Fibroblast of skin of back (primary cell): ENCODE results near the gene MED10. TPM values are rescaled to one million over a fixed set of nuclear protein-coding genes. Genes with fewer than 3 reads are reported as not detected.

Experiments
- DNase-seq: peaks from one replicate; pipeline ENCODE4 v3.0.0-alpha.2; 2013
- polyA plus RNA-seq, 2 experiments: library from polyadenylated mRNA; unstranded; fragments of 120-200 nt; gene quantifications; one replicate each; pipeline ENCODE4 v1.2.1, GENCODE V29; 2013; ENCODE audit not compliant: insufficient read length in 2 of 2

Gene MED10, protein sequence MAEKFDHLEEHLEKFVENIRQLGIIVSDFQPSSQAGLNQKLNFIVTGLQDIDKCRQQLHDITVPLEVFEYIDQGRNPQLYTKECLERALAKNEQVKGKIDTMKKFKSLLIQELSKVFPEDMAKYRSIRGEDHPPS
- polyA plus RNA-seq (2013, experiment 1 of 2; ENCODE audit: insufficient read length): 48.5 TPM
- 23.0 TPM for polyA plus RNA-seq (2013, experiment 2 of 2; ENCODE audit: insufficient read length)

DNA sequence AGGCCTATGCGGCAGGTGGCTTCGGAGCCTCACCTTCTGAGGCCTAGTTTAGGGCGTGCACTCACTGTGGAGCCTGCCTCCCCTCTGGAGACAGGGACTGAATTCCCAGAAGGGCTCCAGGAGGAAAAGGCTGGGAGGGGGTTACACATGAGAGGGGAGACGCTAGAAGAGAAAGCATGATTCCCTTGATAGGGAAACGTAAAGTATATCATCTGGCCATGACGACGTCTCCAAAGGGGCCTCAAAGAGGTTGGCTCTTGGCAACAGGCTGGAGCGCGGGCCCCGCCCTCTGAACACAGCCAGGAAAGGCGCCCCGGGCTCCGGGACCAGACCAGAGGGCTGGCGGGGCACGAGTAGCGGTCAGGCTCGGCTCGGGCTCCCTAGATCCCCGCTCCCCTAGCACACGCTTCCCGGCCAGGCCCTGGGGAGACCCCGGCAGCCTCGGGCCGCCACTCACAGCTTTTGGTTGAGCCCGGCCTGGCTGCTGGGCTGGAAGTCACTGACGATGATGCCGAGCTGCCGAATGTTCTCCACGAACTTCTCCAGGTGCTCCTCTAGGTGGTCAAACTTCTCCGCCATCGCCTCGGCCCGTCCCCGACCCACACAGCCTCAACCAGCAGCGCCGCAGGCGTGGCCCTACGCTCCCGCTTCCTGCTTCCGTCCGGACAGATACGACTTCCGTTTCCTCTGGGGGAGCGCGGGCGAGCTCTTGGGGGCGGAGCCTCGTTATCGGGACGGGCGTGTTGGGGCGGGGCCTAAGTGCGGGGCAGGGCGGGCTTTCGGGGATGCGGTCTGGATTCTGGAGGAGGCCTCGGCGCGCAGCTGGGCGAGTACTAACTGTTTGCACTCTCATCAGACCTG, at the start of gene MED10:
MED10 (minus strand) TSS at position 643 of the 861 bp plus-strand sequence; CDS start at position 579, 64 bp downstream.
- peak; percentile 91 for DNase-seq

DNA sequence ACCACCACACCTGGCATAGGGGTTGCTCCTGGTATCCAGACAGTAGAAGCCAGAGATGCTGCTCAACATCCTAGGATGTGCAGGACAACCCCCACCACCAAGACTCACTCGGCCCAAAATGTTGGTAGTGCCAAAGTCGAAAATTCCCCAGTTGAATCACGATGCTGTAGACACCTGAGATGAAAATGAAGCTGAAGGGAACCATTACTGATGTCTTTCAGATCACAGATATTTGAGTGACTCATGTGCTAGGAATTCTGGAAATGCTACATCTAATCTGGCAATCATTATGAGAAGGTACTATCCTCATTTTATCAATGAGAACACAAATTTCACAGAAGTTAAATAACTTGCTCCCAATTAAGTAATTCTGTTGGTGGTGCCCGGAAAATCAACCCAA, 49.3 kb upstream of the MED10 start:
- no peak for DNase-seq

DNA sequence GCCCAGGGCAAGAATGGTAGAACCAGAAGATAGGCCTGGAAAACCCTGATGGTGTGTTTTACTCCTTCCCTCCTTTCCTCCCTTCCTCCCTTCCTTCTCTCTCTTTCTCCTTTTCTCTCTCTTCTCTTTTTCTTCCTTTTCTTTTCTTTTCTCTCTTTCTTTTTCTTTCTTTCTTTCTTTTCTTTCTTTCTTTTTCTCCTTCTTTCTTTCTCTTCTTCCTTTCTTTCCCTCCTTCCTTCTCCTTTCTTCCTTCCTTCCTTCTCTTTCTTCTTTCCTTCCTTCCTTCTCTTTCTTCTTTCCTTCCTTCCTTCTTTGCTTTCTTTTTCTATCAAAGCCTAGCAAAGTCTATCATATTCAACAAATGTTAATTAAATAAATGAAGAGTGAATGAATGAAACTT, 46.4 kb upstream of the MED10 start:
- no peak for DNase-seq

DNA sequence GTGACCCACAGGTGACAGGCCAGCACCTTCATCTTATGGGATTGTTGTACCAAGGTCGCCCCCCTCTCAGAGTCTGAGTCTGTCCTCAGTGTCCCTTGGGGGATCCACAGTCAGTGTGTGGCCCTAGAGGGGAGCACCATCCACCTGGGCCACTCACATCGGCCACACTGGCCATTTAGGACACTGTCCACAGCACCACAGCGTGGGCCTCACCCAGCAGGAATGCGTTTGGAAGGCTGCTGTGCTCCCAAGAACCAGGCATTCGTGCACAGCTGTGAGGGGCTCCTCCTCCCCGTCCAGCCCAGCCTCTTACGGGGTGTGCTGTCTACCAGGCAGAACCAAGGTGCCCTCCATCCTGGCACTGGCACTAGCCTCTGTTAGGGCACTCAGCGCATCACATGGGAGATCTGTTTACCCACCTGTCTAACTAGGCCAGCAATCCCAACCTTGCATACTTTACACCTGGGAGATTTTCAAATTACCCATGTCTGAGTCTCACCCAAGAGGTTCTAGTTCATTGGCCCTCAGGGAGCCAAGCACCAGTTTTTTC, 45.8 kb upstream of the MED10 start:
- no peak for DNase-seq

DNA sequence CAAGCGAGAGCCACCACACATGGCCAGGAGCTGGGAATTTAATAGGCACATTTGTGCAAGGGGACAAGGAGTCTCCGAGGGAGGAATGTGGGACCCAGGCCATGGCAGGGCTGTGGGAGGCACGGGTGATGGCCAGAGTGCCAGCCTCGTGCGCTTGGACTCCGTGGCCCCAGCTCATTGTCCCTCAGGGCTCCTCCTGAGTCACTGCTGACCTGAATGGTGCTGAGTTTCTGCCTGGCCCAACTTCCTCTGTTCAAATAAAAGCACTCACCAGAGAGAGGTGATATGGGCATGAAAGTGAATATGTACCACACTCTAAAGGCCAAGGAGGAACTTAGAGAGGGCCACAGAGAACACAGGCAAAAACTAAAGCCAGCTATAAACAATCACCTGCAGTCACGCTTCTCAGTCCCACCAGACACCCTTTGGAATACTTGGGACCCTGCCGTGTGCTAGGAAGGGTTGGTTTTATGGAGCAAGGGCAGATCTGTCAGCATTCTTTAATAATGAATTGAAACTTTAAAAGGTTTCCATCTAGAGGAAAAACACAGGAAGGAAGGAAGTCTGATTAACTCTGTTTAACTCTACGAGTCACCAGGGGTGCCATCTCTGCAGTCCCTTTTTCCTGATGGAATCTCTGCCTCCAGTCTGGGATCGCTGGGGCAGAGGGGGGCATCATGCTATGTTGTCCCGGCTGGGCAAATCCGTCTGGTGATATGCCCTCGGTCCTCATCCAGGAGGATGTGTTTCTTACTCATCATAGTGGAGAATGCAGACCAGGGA, 45.2 kb upstream of the MED10 start:
- DNase-seq: no peak

DNA sequence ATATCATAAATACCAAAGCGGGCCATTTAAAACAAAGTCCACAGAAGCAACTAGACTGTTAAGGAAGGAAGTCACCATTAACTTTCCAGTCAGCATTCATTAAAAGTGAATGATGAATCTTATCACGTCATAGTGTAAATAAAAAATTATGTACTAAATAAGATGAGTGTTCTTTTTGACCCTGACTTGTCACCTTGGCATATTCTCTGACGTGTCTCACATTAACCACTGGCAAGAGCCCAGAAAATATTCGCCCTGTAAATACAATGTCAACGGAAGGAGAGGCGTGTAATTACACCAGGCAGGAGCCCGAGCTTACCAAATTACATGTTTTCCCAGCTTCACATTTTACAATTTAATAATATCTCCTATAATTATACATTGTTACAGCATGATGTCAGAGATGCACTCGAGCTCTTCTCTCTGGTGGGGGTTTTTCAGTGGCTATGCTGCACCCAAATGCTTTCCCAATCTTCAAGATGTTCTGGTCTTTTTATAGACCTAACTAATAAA, 41.0 kb upstream of the MED10 start:
- DNase-seq: peak; percentile 29

DNA sequence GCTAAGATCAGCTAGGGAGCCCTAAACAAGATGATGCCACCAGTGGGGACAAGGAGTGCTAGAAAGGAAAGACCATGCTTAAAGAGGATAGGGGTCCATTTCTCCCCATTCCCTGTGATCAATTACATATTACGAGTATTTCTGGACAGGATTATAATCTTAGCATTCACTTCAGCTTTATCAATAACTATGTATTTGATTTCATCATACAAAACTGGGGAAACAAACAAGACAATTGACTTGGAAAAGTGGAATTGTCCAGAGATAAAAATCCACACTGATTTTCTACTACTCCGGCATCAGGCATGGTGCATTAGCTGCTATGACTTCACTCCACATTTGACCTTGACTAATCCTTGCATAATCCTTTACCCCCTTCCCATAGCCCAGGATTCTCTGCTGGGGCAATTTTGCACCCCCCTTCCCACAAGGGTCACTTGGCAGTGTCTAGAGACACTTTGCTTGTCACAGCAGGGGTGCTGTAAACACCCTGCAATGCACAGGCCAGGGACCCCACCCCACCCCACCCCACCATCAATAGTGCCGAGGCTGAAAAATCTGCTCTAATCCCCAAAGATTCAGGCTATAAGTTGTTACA, 40.4 kb upstream of the MED10 start:
- no peak for DNase-seq

DNA sequence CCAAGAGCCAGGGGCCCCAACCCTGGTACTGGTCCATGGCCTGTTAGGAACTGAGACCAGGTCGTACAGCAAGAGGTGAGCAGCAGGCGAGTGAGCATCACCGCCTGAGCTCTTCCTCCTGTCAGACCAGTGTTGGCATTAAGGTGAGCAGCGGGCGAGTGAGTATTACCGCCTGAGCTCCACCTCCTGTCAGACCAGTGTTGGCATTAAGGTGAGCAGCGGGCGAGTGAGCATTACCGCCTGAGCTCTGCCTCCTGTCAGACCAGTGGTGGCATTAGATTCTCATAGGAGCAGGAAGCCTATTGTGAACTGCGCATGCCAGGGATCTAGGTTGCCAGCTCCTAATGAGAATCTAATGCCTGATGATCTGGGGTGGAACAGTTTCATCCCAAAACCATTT, 39.3 kb upstream of the MED10 start:
- no peak for DNase-seq

DNA sequence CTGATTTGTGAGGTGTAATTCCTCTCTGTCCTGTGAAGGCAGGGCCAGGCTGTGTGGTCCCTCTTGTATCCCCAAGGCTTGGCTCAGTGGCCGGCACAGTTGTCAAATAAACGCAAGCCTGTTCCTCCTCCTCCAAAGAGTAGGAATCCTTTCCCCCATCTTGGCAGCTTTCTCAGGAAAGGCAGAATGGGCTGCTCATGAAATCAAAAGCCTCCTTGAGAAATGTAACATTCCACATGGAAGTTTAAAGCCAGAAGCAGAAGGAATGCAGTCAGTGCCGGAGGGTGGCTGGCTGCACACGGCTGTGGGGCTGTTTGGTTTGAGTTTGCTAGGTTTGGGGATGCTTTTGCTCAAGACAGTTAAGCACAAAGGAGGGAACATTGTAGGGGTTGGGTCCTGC, 34.5 kb upstream of the MED10 start:
- DNase-seq: no peak

DNA sequence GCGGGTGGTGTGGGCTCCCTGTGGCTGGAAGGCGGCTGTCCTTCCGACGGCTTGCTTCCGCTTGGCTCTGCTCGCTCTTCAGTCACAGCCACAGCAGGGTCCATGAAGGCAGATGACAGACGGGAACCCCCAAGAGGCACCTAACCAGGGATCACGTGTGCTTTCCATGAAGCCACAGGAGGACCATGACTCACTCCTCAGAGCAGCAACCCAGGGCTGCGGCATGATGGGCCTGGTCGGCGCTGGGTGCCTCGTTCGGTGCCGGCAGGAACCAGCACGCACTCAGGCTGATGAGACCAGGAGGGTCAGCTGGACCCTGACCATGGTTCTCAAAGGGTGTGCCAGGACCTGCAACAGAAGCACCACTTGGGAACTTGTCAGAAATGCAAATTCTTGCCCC, 32.8 kb upstream of the MED10 start:
- DNase-seq: no peak

DNA sequence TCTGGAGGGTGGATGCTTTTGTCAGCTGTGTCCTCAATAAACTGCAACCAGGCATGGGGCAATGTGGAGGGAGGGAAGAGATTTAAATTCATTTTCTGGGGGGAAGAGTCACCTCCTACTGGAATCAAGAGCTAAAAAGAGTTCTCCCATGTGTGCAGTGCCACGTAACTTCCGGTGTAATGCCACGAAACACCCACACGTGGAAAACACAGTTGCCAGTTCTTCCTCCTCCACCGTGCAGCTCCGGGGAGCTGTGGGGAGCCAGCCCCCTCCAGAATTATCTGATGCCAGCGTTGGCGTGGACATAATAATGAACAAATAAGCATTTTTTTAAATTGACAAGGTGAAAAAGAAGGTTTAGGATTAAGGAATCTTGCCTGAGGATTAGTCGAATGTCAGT, 32.1 kb upstream of the MED10 start:
- no peak for DNase-seq

DNA sequence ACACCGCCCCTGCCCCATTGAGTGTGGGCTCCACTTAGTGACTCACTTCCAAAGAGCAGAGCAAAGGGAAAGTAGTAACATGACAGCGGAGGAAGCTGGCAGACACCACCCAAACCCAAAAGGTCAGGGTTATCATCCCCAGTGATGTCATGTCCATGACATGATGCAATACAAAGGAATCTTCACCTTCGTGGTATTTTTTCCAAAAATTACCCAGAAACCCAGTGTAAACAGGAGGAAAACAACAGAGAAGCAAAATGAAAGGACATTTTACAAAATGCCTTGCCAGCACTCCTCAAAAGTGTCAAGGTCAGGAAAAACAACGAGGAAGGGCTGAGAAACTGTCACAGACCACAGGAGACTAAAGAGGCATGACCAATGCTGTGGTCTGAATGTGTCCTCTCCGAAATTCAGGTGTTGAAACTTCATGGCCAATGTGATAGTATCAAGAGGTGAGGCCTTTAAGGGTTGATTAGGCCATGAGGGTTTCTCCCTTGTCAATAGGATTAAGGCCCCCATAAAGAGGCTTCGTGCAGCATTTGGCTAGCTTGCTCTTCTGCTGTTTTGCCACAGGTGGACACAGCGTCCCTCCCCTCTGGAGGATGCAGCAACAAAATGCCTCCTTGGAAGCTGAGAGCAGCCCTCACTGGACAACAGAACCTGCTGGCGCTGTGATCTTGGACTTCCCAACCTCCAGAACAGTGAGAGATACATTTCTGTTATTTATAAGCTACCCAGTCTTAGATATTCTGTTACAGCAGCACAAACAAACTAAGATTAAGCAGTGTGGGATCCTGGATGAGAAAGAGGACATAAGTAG, 30.5 kb upstream of the MED10 start:
- no peak for DNase-seq

DNA sequence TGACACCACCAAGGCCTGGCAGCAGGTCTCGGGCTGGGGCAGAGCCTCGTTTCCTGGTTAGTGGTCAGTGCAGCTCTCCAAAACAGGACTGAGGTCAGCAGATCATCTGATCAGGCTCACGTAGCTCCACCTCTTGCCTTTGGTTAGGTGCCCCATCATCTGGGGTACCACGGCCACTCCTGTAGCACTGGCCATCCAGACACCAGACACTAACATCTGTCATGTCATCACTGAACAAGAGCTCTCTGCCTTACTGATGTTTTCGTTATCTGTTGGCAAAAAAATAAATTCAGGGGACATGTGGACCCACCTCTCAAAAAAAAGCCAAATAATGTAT, 29.9 kb upstream of the MED10 start:
- no peak for DNase-seq

DNA sequence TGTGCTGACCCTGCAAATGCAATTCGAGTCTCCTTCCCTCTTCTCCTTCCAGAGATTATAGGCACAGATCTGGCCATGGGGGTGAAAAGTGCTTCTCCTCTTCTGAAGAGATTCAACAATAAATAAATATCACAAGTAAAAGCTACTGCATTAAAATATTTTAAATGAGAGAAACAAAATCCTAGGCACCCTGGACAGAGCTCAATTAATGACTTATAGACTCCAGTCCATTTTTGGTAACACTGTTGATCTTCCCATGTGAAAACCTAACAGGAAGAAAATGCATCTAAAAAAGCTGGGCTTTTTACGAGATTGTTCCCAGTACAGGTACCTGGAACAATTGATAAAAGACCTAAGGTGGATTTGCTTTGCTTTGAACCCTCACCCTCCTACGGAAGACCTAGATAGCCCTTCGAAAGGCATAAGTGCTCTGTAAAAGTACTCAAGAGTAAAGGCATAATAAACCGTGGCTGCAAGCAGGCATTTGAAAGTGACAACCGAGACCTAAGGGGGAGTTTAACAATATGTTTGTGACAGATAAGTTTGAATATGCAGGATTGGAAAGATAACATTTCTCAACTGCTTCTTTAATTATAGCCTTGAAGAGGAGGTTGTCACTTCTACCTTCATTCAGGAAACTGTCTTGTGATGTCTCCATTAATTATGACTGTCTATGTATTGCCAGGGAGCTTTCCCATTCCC, 29.4 kb upstream of the MED10 start:
- no peak for DNase-seq

DNA sequence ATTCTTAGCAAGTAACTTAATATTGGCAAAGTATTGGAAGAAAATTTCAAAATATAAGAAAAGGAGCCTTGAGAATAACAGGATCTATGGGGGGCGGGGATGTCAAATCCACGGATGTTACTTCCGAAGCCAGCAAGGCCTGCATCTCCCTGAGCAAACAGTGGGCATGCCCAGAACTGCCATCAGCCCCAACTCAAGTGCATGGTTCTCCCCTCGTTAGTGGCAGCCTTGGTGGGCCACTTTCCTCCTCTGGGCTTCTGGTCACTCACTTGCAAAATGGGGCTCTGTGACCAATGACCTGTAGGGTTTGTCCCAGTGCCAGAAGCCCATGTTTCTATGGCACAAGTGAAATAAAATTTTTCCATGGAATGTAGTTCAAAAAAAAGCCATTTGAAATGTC, 27.2 kb upstream of the MED10 start:
- DNase-seq: no peak

DNA sequence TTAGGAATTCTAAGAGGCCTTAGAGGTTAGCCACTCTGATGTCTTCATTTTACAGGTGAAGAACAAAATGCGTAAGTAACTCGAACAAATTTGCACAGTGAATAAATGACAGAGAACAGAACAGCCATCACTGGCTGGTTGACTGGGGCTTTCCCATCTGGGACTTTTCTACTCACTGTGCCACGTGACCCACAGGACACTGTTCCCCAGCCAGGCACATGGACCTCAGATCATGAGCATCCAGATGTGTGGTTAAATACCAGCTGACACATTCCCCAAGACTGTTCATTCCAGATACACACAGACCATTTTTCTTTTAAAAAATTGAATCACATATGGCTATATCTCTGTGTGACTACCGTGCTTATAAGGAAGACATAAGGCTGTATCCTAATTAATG, 25.8 kb upstream of the MED10 start:
- peak; percentile 50 for DNase-seq

DNA sequence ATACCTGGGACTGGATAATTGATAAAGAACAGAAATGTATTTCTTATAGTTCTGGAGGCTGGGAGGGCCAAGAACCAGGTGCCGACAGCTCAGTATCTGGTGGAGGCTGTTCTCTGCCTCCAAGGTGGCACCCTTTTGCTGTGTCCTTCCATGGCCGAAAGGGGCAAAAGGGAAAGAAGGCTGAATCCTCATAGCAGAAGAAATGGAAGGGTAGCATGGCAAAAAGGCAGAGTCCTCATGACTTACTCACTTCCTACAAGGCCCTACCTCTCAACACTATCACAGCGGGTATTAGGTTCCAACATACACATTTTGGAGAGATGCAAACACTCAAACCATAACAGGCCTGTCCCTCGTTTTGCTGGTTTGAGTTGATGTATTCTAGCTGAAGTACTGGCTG, 25.1 kb upstream of the MED10 start:
- no peak for DNase-seq

DNA sequence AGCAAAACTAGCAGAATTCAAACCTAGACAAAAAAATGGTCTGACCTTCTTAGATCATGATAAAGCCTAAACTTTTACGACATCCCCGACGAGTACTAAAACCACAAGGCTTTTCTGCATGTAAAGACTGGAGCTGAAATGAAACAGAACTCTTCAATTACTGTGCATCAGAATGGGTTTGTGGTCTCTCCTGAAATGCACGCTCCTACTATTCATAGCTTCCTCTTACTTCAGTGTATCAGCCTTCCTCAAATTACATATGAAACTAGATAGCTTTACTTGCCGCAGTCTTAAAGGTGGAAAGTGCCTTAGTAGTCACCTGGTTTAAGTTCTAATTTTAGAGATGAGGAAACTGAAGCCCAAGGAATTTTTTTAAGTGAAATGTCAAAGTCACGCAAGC, 24.6 kb upstream of the MED10 start:
- DNase-seq: no peak

DNA sequence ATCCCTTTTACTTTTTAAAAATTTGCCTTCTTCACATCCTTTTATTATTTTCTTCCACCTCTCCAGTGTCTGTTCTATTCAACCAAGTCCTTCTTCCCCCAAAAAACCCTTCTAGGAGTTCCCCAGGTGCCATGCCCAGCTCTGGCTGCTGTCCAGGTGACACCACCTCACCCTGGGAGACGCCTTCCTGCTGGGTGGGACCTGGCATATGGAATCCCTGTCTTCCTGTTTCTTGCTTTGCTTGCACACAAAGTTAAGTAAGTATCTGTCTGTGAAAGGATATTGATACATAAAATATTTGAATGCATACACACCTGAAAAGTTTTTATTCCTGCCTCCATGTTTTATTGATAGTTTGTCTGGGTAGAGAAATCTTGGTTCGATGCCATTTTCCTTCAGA, 23.1 kb upstream of the MED10 start:
- DNase-seq: no peak

DNA sequence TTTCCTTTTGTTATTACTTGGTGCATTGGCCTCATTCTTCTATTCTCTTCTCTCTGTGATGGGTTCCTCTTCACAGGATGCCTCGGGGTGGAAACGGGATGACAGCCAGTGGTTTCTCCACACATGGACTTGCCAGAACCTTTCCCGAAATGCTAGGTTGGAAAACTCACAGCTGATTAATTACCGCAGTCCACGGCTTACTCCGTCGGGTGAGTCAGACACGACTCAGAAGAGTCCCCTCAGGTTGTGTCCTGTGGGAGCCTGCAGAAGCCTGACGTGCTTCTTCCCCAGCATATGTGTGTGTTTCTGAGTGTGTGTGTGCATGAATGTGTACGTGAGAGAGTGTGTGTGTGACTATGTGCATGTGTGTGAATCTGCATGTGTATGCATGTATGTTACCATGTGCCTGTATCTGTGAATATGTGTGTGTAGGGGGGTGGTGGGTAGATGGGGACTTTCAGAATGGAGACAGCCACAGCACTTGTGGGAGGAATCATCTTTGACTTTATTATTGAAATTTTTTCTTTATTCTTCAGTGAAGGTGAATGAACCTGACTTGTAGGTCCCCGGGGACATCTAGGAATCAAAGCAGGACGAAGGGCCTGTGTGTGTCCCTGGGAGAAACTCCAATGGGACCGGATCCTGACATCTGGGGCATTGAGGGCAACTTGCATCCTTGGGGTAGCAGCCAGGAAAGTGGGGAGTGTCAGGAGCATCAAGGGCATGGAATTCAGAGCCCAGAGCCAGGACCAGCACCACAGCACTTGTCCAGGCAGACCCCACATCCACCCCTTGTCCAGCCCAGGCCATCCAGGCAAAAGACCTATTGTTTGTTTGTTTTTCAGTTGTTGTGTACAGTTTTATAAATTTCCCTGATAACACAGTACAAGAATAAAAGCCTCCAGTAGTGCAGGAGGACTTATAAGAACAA, 21.9 kb upstream of the MED10 start:
- DNase-seq: peak; percentile 27
